NCI-H2227 treated with DMSO at 0.1 percent for 48 hours (cell line): Measurements from ENCODE around the gene ZNF580.

Experiments used
- DNase-seq: peaks from one replicate; lab custom pipeline; 2025; lab: John Stamatoyannopoulos, UW

ZNF580 gene

DNA sequence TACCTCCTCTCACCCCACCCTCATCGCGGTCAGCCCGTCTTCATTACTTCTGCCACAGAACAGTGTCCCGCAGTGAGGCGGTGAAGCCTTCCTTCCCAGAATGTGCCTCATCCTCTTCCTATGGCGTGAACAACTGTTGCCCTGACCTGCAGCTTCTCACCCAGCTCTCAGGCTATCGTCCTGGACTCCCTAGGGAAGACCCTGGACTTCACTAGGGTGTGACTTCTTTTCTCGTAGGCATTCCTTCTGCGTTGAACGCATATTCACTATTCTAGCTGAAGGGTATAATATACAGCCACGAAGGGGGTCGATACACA, 34.4 kb upstream of the ZNF580 start:
- DNase-seq: no peak

DNA sequence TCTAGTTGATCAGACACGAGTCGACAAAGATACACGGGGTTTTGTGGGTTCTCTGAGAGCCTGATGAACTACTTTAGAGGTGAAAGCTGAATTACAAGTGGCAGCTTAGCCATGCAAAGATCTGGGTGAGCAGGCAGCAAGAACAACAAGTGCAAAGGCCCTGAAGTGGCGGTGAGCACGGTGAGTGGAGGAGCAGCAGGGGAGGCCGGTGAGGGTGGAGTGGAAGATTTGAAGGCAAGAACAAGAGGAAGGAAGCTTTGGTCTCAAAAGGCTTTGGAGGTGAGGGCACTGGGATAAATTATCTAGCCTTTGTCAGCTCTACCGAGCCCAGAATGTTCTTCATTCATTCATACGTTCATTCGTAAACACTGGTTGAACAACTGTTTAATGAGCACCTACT, 34.0 kb upstream of the ZNF580 start:
- no peak for DNase-seq

DNA sequence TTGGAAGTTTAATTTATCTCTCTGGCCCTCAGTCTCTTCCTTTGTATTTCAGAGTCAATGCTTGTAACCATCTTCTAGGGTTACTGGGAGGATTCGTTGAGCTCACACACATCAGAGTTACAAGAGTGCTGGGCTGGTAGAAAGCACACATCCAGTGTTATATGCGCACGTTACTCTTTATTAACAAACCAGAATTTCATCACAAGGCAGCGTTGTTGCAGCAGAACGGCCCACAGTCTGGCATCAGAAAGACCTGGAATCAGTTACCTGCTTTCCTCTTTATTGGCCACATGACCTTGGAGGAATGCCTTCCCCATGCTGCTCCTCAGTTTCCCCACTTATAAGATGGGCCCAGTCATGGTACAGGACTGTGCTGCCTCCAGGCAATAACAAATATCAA, 31.5 kb upstream of the ZNF580 start:
- no peak for DNase-seq

DNA sequence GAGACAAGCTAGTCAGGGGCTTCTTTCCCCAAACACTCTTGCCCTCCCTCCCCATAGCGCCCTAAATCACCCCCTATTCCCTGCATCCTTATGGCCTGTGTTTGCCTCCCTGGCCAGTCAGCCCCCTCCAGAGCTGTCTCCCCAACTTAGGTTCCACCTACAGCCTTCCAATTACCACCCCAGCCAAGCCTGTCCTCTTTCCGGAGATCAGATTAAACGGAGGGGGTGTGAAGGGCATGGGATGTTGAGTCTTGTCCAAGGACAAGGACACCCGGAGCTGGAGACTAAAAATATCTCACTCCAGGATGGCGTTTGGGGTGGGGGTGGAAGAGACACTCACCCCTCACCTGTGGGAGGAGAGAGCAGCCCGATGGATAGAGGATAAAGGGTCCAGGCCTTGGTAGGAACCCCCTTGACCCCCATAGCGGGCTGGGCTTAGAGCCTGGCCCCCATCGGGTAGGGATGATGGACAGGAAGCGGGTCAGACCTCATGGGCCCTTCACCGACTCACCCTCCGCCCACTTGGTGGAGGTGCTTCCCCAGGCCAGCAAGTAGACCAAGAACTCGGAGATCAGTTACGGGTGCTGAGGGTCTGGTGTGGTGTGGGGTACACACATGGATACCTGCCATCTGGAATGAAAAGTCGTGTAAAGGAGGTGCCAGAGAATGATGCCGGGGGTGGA, 29.4 kb upstream of the ZNF580 start:
- DNase-seq: no peak

DNA sequence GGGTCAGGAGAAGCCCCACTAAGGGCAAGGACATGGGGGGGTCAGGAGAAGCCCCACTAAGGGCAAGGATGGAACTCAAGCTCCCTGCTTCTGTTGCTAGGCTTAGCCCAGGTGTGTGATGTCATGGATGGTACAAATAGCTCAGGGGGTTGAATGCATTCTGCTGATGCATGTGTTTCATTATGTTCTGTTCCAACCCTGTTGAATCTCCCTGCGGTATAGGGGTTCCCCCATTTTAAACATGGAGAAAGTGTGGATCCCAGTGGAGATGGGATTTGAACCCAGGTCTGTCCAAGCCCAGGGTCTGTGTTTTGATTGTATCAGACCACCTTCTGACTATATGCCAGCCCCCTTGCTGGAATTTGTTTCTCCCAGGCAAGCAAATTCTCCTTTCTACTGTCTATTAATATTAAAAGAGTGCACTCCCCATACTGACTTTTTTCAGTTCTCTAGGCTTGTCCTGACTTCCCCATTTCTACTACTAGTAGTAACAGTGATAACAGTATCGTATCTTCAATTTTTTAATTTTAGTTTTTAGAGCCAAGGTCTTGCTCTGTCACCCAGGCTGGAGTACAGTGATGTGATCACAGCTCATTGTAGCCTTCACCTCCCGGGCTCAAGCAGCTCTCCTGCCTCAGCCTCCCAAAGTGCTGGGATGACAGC, 28.7 kb upstream of the ZNF580 start:
- DNase-seq: no peak

DNA sequence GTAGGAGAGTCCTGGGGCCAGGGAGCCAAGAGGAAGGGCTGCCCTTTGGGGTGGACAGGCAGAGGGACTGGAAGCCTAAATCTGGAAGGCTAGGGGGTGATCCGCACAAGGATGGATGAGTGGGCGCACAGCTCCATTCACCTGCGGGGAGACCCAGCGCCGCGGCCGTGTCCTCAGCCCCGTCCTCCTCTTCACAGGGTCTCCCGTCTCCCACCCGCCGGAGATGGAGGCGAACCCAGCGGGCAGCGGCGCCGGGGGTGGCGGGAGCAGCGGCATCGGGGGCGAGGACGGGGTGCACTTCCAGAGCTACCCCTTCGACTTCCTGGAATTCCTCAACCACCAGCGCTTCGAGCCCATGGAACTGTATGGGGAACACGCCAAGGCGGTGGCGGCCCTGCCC, 27.4 kb upstream of the ZNF580 start:
- DNase-seq: no peak

DNA sequence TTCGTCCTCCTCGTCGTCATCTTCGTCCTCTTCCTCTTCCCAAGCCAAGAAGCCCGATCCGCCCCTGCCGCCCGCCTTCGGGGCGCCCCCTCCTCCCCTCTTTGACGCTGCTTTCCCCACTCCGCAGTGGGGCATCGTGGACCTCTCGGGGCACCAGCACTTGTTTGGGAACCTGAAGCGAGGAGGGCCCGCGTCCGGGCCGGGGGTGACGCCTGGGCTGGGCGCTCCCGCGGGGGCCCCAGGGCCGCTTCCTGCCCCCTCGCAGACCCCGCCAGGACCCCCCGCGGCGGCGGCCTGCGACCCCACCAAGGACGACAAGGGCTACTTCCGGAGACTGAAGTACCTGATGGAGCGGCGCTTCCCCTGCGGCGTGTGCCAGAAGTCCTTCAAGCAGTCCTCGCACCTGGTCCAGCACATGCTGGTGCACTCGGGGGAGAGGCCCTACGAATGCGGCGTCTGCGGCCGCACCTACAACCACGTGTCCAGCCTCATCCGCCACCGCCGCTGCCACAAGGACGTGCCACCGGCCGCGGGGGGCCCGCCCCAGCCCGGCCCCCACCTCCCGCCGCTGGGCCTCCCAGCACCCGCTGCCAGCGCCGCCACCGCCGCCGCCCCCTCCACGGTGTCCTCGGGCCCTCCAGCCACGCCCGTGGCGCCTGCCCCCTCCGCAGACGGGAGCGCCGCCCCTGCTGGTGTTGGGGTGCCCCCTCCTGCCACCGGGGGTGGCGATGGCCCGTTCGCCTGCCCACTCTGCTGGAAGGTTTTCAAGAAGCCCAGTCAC, 26.7 kb upstream of the ZNF580 start:
- DNase-seq: no peak

DNA sequence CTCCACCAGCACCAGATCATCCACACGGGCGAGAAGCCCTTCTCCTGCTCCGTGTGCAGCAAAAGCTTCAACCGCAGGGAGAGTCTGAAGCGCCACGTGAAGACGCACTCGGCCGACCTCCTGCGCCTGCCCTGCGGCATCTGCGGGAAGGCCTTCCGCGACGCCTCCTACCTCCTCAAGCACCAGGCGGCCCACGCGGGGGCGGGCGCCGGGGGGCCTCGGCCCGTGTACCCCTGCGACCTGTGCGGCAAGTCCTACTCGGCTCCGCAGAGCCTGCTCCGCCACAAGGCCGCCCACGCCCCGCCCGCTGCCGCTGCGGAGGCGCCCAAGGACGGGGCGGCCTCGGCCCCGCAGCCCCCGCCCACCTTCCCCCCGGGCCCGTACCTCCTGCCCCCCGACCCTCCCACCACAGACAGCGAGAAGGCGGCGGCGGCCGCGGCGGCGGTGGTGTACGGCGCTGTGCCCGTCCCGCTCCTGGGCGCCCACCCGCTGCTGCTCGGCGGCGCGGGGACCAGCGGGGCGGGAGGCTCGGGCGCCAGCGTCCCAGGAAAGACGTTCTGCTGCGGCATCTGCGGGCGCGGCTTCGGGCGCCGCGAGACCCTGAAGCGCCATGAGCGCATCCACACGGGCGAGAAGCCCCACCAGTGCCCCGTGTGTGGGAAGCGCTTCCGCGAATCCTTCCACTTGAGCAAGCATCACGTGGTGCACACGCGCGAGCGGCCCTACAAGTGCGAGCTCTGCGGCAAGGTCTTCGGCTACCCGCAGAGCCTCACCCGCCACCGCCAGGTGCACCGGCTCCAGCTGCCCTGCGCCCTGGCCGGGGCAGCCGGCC, 25.9 kb upstream of the ZNF580 start:
- DNase-seq: no peak

DNA sequence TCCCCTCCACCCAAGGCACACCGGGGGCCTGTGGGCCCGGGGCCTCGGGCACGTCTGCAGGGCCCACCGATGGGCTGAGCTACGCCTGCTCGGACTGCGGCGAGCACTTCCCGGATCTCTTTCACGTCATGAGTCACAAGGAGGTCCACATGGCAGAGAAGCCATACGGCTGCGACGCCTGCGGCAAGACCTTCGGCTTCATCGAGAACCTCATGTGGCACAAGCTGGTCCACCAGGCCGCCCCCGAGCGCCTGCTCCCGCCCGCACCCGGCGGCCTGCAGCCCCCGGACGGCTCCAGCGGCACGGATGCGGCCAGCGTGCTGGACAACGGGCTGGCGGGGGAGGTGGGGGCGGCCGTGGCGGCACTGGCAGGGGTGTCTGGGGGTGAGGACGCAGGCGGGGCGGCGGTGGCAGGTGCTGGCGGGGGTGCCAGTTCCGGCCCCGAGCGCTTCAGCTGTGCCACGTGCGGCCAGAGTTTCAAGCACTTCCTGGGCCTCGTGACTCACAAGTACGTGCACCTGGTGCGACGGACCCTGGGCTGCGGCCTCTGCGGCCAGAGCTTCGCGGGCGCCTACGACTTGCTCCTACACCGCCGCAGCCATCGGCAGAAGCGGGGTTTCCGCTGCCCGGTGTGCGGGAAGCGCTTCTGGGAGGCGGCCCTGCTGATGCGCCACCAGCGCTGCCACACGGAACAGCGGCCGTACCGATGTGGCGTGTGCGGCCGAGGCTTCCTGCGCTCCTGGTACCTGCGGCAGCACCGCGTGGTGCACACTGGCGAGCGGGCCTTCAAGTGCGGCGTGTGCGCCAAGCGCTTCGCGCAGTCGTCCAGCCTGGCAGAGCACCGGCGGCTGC, 25.0 kb upstream of the ZNF580 start:
- DNase-seq: no peak

DNA sequence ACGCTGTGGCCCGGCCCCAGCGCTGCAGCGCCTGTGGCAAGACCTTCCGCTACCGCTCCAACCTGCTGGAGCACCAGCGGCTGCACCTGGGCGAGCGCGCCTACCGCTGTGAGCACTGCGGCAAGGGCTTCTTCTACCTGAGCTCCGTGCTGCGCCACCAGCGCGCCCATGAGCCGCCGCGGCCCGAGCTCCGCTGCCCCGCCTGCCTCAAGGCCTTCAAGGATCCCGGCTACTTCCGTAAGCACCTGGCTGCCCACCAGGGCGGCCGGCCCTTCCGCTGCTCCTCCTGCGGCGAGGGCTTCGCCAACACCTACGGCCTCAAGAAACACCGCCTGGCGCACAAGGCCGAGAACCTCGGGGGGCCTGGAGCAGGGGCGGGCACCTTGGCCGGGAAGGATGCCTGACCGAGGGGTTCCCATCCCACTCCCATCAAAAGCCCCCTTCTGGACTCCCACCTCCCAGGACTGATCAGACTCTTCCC, 24.4 kb upstream of the ZNF580 start:
- no peak for DNase-seq

DNA sequence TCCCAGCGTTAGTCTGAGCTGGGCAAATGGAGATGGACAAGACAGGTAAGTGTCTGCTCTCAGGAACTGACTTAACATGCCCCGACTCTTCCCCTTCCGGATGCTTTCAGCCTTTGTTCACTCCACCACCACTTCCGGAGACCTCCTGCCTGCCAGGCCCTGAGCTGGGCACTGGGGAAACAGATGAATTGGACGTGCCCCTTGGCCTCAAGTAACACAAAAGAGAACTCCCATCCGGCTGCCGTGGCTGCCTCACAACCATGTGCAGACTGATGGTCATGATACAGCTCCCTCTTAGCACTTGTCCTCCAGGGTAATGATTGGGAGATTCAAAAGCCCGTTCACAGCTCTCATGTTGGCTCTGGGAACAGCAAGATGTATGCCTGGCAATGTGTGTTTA, 23.4 kb upstream of the ZNF580 start:
- no peak for DNase-seq

DNA sequence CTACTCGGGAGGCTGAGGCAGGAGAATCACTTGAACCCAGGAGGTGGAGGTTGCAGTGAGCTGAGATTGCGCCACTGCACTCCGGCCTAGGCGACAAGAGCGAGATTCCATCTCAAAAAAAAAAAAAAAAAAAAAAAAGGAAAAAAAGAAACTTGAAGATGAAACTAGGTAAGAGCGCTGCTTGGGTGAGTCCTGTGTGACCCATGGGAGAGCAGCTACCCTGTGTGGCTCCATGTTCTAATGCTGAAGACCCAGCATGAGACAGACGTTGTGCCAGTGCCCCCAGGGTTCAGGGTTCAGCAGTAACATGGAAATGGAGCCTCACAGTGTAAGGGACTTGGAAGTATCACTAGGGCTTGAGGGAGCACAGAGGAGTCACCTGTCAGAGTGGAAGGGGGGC, 22.4 kb upstream of the ZNF580 start:
- DNase-seq: no peak

DNA sequence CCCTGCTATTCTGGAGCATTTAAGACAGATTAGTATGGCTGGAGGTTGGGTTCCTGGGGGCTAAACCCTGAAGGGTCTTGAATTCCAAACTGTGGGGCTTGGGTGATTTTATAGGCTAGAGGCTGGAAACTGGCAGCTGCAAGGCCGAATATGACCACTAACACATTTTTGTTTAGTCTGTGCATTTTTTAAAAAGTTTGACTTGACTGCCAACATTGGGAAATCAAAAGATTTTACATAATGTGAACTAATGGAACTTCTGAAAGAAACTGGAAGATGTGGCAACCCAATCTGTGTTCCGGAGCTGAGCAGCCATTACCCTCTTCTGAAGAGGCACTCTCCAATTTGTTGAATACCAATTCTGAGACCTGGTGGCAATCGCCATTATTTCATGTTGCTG, 21.5 kb upstream of the ZNF580 start:
- no peak for DNase-seq

DNA sequence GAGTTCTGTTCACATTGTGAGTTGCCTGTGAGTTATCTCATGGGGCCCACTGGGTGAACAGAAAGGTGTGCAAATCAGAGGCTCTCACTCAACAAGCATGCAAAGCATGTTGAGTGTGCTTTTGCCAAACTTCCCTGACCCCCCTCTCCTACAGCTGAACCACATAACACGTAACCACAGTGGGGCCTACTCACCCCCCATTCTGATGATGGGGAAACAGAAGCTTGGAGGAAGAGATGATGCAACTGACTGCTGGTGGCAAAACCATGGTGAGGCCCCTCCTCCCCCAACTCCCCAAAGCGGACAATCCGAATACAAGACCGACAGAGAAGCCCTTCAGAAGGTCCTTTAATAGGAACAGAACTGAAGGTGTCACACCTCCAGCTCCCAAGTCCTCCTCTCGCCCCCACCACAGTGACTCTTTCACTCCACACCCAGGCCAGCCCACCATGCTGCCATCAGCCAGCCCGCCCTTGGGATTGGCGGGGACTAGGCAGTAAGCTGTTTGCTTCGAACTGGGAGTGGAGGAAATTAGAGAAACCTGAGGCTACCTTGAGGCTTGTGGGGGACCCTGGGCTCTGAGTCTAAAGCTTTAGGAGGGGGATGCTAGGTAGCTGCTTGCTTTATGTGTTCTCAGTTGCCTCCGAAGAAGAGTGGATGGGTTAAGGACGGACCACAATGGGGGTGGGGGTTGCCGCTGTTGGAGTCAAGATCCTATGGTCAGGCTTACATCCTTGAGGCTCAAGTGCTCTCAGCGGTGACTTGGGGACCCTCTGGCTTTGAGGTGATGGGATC, 20.2 kb upstream of the ZNF580 start:
- no peak for DNase-seq

DNA sequence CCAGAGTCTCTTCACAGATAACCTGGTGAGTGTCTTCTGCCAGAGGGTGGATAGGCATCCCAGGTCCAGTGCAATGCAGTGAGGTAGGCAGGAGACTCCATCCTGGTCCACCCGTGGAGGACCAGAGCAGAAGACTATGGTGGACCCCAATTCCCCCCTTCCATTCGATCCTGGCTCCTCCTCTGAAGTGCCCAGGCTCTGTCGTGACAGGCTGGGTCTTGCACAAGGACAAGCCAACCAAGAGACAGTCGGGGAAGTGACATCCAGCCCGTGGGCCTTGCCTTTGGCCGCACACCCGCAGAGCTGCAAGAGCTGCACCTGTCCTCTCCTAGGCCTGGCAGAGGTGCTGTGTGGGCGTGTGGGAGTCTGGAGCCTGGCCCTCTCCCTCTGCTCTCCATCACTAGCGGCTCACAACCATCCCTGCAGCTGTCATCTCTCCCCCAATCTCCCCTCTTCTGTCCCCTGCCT, 19.6 kb upstream of the ZNF580 start:
- no peak for DNase-seq

DNA sequence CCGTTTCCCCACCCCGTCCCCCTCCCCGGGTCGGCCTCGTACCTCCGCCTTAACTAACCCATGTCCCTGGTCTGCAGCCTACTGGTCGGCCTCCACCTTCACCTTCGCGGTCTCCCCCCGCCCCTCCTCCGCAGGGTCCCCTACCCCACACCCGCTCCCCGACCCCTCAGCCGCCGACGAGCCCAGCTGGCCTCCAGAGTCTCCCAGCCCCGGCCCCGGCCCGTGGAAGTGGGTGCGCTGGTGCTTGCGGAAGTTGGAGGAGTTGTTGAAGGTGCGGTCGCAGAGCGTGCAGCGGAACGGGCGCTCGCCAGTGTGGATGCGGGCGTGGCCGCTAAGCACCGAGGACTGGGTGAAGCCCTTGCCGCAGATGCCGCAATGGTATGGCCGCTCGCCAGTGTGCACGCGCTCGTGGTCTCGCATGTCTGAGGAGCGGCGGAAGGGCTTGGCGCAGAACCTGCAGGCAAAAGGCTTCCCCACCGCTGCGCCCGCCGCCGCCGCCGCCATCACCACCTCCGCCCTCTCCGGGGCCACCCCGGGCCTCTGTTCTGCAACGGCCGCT, 19.1 kb upstream of the ZNF580 start:
- no peak for DNase-seq

DNA sequence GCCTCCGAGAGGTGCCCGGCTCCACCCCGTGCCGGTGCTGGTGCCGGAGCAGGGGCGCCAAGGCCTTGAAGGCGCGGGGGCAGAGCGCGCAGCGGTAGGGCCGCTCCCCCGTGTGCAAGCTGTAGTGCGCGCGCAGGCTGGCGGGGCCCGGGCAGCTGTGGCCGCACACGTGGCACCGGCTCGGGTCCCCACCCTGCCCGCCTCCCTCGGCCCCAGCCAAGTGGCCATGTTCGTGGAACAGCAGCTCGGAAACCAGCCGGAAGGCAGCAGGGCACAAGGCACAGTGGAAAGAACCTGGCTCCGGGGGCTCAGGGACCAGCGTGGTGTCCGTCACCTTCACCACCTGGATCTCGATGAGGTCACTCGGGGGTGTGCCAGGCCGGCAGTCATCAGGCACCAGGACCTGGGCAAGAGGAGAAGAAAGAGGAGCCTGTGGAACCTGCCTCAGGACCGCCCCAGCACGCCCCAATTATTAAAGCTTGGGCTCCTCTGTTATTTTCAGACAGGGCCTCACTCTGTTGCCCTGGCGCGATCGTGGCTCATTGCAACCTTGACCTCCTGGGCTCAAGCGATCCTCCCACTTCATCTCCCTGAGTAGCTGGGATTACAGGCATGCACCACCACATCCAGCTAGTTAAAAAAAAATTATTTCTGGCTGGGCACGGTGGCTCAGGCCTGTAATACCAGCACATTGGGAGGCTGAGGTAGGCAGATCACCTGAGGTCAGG, 18.4 kb upstream of the ZNF580 start:
- DNase-seq: no peak

DNA sequence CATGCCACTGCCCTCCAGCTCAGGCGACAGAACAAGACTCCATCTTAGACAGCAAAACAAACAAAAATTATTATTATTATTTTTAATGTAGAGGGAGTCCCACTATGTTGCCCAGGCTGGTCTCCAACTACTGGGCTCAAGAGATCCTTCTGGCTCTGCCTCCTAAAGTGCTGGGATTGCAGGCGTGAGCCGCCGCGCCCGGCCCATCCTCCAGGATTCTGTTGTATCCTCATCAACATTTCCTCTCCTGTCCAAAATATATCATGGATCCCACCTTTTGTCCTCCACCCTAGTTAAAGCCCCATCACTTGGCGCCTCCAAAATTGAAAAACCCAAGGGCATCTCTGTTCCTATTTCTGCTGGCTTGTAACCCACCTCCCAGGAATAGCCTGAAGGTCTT, 17.7 kb upstream of the ZNF580 start:
- DNase-seq: no peak

DNA sequence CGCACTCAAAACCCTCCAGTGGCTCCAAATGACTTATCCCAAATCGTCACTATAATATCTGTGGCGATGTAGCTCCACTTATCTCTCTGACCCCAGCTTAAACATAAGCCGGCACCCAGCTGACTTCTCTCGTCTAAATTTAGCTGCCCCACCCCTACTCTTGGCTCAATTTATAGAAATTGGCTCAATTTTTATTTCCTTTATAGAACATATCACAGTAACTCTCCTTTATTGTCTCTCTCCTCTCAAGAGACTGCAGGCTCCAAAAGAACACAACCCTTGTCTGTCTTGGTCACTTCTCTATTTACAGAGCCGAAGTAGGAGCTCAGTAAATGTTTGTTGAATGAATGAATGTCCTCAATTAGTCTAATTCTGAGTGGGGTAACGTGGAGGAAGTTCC, 17.2 kb upstream of the ZNF580 start:
- no peak for DNase-seq
